Lung (tissue), 12 donors: ENCODE data around the gene CCNYL1. TPM values are rescaled to one million over a fixed set of nuclear protein-coding genes. Genes with fewer than 3 reads are reported as not detected.

Experiments
- ATAC-seq: fragments of 200-7000 bp; cut with Tn5 transposase; one replicate; pipeline ENCODE4 v1.9.1; 2020; ENCODE audit warnings: moderate number of reproducible peaks; ENCODE audit not compliant: insufficient read depth, low FRiP score
- DNase-seq, 3 donors: peaks; one replicate each; pipeline ENCODE4 v3.0.0-alpha.2; 2013 to 2017
- H3K27ac ChIP-seq, 2 donors: one replicate each; pipeline ENCODE4 v1.5.1; 2013; ENCODE audit warnings: mild to moderate bottlenecking in 2 of 2, moderate library complexity in 2 of 2, control low read depth in 1 of 2, inconsistent platforms in 1 of 2, low read depth in 1 of 2, low read length in 1 of 2
- H3K27me3 ChIP-seq, 3 donors: one replicate each; pipeline ENCODE4 v1.5.1; 2013; ENCODE audit warnings: low read length in 2 of 3; ENCODE audit not compliant: control insufficient read depth in 3 of 3, insufficient read depth in 3 of 3
- H3K36me3 ChIP-seq, 4 donors: one replicate each; pipeline ENCODE4 v1.5.1; 2013; ENCODE audit warnings: low read length in 4 of 4, mild to moderate bottlenecking in 1 of 4, moderate library complexity in 1 of 4; ENCODE audit not compliant: control insufficient read depth in 4 of 4, insufficient read depth in 4 of 4
- H3K4me1 ChIP-seq, 5 donors: one replicate each; pipeline ENCODE4 v1.5.1; 2013; ENCODE audit warnings: low read length in 5 of 5, mild to moderate bottlenecking in 2 of 5, moderate library complexity in 1 of 5; ENCODE audit not compliant: control insufficient read depth in 5 of 5, insufficient read depth in 5 of 5
- H3K4me3 ChIP-seq: one replicate; pipeline ENCODE4 v1.5.1; 2013; ENCODE audit warnings: mild to moderate bottlenecking, control low read depth, moderate library complexity
- H3K9ac ChIP-seq, 2 donors: one replicate each; pipeline ENCODE4 v1.5.1; 2013; ENCODE audit warnings: low read length in 2 of 2, control low read depth in 1 of 2; ENCODE audit not compliant: insufficient read depth in 1 of 2
- H3K9me3 ChIP-seq, 4 donors: one replicate each; pipeline ENCODE4 v1.5.1; 2013; ENCODE audit warnings: low read length in 3 of 4, mild to moderate bottlenecking in 1 of 4, moderate library complexity in 1 of 4; ENCODE audit not compliant: control insufficient read depth in 4 of 4, insufficient read depth in 3 of 4
- CTCF ChIP-seq: IDR thresholded peaks from 2 replicates; pipeline ENCODE4 v1.5.1; 2012; ENCODE audit warnings: mild to moderate bottlenecking; ENCODE audit errors: control extremely low read depth, extremely low read depth
- WGBS, 2 donors: extraction: QIAGEN DNeasy Blood & Tissue Kit; methylation state at CpG; one replicate each; pipeline ENCODE4 v1.1.7; 2013; 5-methylcytosine and 5-hydroxymethylcytosine counted together
- polyA plus RNA-seq, 2 donors: library from polyadenylated mRNA; stranded (reverse); fragments of 200-250 nt; gene quantifications; one replicate each; pipeline ENCODE4 v1.2.1, GENCODE V29; 2013
- total RNA-seq, 2 donors: library from RNA; depleted of rRNA in 1 of 2; stranded (reverse); fragments of >200 nt in 1 of 2; gene quantifications; one replicate each; pipeline ENCODE4 v1.2.1, GENCODE V29; 2014 to 2021
- donor health status: control.
- donor health status: control.
- donor health status: Bipolar disorder and iron deficiency.
- donor health status: healthy.
- donor health status: DM: yes; HTN: yes; CAD: no.

CCNYL1 gene
- total and polyA plus RNA-seq, 4 donors: 11.1 to 25.1 (median 12.7) TPM

DNA sequence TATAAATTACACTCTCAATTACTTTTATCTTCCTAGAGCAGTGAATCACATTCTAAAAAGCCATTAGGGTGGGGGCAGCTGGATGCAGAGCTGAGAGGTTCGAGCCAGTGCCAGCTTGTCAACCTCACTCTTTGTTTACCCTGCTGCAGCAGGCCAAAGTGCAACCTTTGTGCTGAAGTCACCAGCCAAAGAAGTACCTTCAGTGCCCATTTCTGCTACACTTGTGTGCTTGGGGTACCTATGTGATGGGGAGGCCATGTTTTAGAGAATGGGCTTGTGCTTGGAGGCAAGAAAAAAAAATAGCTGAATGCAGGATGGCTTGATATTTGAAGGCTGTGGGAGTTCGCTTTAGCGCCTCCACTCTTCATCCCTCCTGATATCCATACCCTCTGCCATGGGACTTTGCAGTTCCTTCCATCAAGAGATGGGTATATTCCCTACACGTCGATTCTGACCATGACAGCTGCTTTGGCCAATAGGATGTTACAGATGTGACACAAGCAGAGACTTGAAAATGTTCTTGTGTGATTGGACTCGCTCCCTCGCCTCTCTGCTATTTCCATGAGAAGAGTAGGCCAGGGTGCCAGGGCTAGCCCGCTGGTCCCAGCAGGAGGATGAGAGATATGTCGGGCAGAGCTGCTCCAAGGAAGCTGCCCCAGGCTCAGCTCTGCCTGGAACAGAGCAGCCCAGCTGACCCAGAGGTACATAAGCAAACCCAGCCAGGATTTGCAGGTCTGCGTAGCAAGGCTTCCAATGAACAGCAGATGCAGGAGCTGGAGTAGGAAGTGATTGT, 71.0 kb downstream of the CCNYL1 start:
- H3K4me3 ChIP-seq: no peak overlapping the region
- DNase-seq: no peak
- no peak overlapping the region for H3K9ac ChIP-seq
- H3K27ac ChIP-seq: no peak overlapping the region
- peaks cover 0 to 11% (median 0%) of the 10 kb centered on the region in 5 donors for H3K4me1 ChIP-seq
- 89 to 93% methylated on average over 10 of the region's 10 CpGs for WGBS, 2 donors
- no peaks in the 10 kb centered on the region for H3K27me3 ChIP-seq
- TF ChIP-seq CTCF: no peak
- ATAC-seq: no peak
- no peaks in the 10 kb centered on the region for H3K9me3 ChIP-seq
- no peaks in the 10 kb centered on the region for H3K36me3 ChIP-seq

- H3K9ac ChIP-seq: no peak overlapping the region
- peaks cover 0 to 11% (median 0%) of the 10 kb centered on the region in 5 donors for H3K4me1 ChIP-seq
- TF ChIP-seq CTCF: no peak
- ATAC-seq (no peak), DNase-seq (no peak)
- no peaks in the 10 kb centered on the region for H3K27me3 ChIP-seq
- H3K27ac ChIP-seq: no peak overlapping the region
- H3K36me3 ChIP-seq: no peaks in the 10 kb centered on the region
- 86 to 95% methylated on average over 2 of the region's 2 CpGs for WGBS, 2 donors
- no peak overlapping the region for H3K4me3 ChIP-seq
- no peaks in the 10 kb centered on the region for H3K9me3 ChIP-seq
Observed at GRCh38 chr2:207783514-207783913, 72.1 kb downstream of the CCNYL1 start.

DNA sequence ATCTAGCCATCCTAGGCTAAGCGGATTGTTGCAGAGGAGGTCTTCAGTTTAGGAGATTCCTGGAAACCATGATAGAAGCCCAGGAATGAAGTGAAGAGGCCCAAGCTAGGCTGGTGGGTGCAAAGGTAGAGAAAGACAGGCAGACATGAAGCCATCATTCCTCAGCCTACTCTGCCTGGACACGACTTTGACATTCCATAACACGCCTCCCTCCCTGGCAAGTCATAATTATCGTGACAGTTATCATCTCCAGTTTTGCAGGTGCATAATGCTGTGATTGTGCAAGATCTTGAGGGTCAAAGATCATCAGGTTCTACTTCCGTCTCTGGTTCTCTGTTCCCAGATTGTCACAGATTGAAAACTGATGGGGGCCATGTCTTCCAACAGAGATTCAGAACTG, 73.5 kb downstream of the CCNYL1 start:
- Histone ChIP-seq H3K9ac (no peak overlapping the region), H3K9me3 (no peaks in the 10 kb centered on the region), H3K4me1 (peaks cover 0 to 11% (median 0%) of the 10 kb centered on the region in 5 donors), H3K27ac (no peak overlapping the region), H3K36me3 (no peaks in the 10 kb centered on the region), H3K4me3 (no peak overlapping the region), H3K27me3 (no peaks in the 10 kb centered on the region)
- 76% methylated on average over 5 of the region's 5 CpGs for WGBS, 2 donors
- ATAC-seq (no peak), DNase-seq (no peak)
- TF ChIP-seq CTCF: no peak

DNA sequence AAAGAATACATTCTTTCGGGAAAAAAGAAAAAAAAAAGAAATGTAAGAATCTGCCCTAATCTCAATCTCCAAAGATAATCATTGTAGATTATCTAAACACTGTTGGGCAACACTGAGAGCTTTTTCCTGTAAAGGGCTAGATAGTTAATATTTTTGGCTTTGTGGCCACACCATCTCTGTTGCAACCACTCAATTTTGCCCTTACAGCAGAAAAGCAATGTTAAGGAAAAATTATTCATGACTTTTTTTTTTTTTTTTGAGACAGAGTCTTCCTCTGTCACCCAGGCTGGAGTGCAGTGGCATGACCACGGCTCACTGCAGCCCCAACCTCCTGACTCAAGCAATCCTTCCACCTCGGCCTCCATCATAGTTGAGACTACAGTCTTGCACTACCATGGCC, 75.6 kb downstream of the CCNYL1 start:
- H3K36me3 ChIP-seq: no peaks in the 10 kb centered on the region
- DNase-seq (no peak), ATAC-seq (no peak)
- no peaks in the 10 kb centered on the region for H3K27me3 ChIP-seq
- peaks cover 0 to 6% (median 0%) of the 10 kb centered on the region in 5 donors for H3K4me1 ChIP-seq
- H3K4me3 ChIP-seq: no peak overlapping the region
- WGBS, 2 donors: 27 to 57% methylated on average over 3 of the region's 3 CpGs
- H3K9ac ChIP-seq: no peak overlapping the region
- no peaks in the 10 kb centered on the region for H3K9me3 ChIP-seq
- TF ChIP-seq CTCF: no peak
- H3K27ac ChIP-seq: no peak overlapping the region
